Effector memory CD8-positive, alpha-beta T cell (primary cell): ENCODE data around the gene TBCCD1.
"Not testable (repeated sequence)": the region's sequence is repeated elsewhere in the genome, so short reads cannot be mapped to it uniquely, and the experiment has no call there.

Experiments used
- ATAC-seq: fragments of 150-1000 bp; cut with Tn5 transposase; replicated peaks from 2 replicates; pipeline ENCODE4 v1.10.0; 2021; ENCODE audit warnings: mild to moderate bottlenecking, moderate library complexity
- DNase-seq, 3 experiments: peaks; one replicate each; pipeline ENCODE4 v3.0.0; 2021
- H3K27ac Mint-ChIP-seq, 2 donors: one replicate each; pipeline ENCODE4 v1.8.0; 2022; ENCODE audit warnings: mild to moderate bottlenecking in 2 of 2, mixed read lengths in 2 of 2, moderate library complexity in 2 of 2
- H3K27me3 Mint-ChIP-seq, 2 donors: one replicate each; pipeline ENCODE4 v1.8.0; 2022; ENCODE audit warnings: mixed read lengths in 2 of 2
- H3K36me3 Mint-ChIP-seq: one replicate; pipeline ENCODE4 v1.8.0; 2022; ENCODE audit warnings: mild to moderate bottlenecking, moderate library complexity, mixed read lengths; ENCODE audit not compliant: insufficient read depth
- H3K4me1 Mint-ChIP-seq, 2 donors: one replicate each; pipeline ENCODE4 v1.8.0; 2022; ENCODE audit warnings: low read depth in 2 of 2, mixed read lengths in 2 of 2
- H3K4me3 Mint-ChIP-seq, 2 donors: one replicate each; pipeline ENCODE4 v1.8.0; 2022; ENCODE audit warnings: mild to moderate bottlenecking in 2 of 2, mixed read lengths in 2 of 2, moderate library complexity in 2 of 2
- H3K9me3 Mint-ChIP-seq, 2 donors: one replicate each; pipeline ENCODE4 v1.8.0; 2022; ENCODE audit warnings: mixed read lengths in 2 of 2

Gene TBCCD1

GRCh38 chr3:186569361-186569760 is 2.2 kb upstream of the TBCCD1 start:
- ATAC-seq, H3K9me3 Mint-ChIP-seq, H3K27me3 Mint-ChIP-seq, DNase-seq: not testable (repeated sequence)
- Mint-ChIP-seq H3K36me3 (peaks cover 51% of the 10 kb centered on the region), H3K4me3 (peak overlapping the region; percentile 90 to 96), H3K27ac (peak overlapping the region; percentile 98 to 99), H3K4me1 (peaks cover 28 to 42% of the 10 kb centered on the region in 2 donors)

- peak overlapping the region; percentile 94 for H3K27ac Mint-ChIP-seq
- H3K9me3 Mint-ChIP-seq, result no peaks in the 10 kb centered on the region
- DNase-seq (no peak), ATAC-seq (no peak)
- peaks cover 32% of the 10 kb centered on the region for H3K36me3 Mint-ChIP-seq
- H3K27me3 Mint-ChIP-seq, result no peaks in the 10 kb centered on the region
- H3K4me3 Mint-ChIP-seq, result peak overlapping the region; percentile 90 to 91
- H3K4me1 Mint-ChIP-seq, result peaks cover 30 to 58% of the 10 kb centered on the region in 2 donors
Observed at GRCh38 chr3:186566772-186567071, 417 bp downstream of the TBCCD1 start.

- Mint-ChIP-seq H3K4me3 (peak overlapping the region in 1 of 2 donors; percentile 2), H3K4me1 (peaks cover 23 to 60% of the 10 kb centered on the region in 2 donors), H3K9me3 (no peaks in the 10 kb centered on the region), H3K27me3 (no peaks in the 10 kb centered on the region), H3K27ac (peak overlapping the region in 1 of 2 donors; percentile 85), H3K36me3 (peaks cover 21% of the 10 kb centered on the region)
- no peak for DNase-seq
- ATAC-seq, result no peak
Observed at GRCh38 chr3:186564586-186564985, 2.6 kb downstream of the TBCCD1 start.

GRCh38 chr3:186552408-186553031 is 14.6 kb downstream of the TBCCD1 start:
- H3K27ac Mint-ChIP-seq, result no peak overlapping the region
- ATAC-seq, result no peak
- no peaks in the 10 kb centered on the region for H3K27me3 Mint-ChIP-seq
- no peaks in the 10 kb centered on the region for H3K9me3 Mint-ChIP-seq
- peaks cover 61% of the 10 kb centered on the region for H3K36me3 Mint-ChIP-seq
- DNase-seq, result no peak
- H3K4me1 Mint-ChIP-seq, result no peaks in the 10 kb centered on the region
- H3K4me3 Mint-ChIP-seq, result no peak overlapping the region

GRCh38 chr3:186551387-186551786 is 15.8 kb downstream of the TBCCD1 start:
- H3K27ac Mint-ChIP-seq, result no peak overlapping the region
- peaks cover 68% of the 10 kb centered on the region for H3K36me3 Mint-ChIP-seq
- H3K4me3 Mint-ChIP-seq, result no peak overlapping the region
- DNase-seq (no peak), ATAC-seq (no peak)
- no peaks in the 10 kb centered on the region for H3K4me1 Mint-ChIP-seq
- no peaks in the 10 kb centered on the region for H3K27me3 Mint-ChIP-seq
- no peaks in the 10 kb centered on the region for H3K9me3 Mint-ChIP-seq

GRCh38 chr3:186549497-186549896 is 17.6 kb downstream of the TBCCD1 start:
- Mint-ChIP-seq H3K36me3 (peaks cover 65% of the 10 kb centered on the region), H3K9me3 (no peaks in the 10 kb centered on the region), H3K27me3 (no peaks in the 10 kb centered on the region), H3K27ac (no peak overlapping the region), H3K4me1 (no peaks in the 10 kb centered on the region), H3K4me3 (no peak overlapping the region)
- no peak for ATAC-seq
- DNase-seq, result no peak

GRCh38 chr3:186544281-186544680 is 22.9 kb downstream of the TBCCD1 start, which contains the start of gene CRYGS:
Gene CRYGS (minus strand): TSS chr3:186544380. CDS start chr3:186544326, 54 bp downstream.
- H3K27ac Mint-ChIP-seq, result no peak within 1 kb of the TSS
- H3K4me1 Mint-ChIP-seq, result peaks cover 3 to 8% of the 10 kb centered on the region in 2 donors
- DNase-seq, result no peak

GRCh38 chr3:186540835-186541226 is 26.3 kb downstream of the TBCCD1 start:
- Mint-ChIP-seq H3K27me3 (no peaks in the 10 kb centered on the region), H3K4me1 (peaks cover 3 to 8% of the 10 kb centered on the region in 2 donors), H3K36me3 (peaks cover 12% of the 10 kb centered on the region), H3K4me3 (no peak overlapping the region), H3K9me3 (no peaks in the 10 kb centered on the region), H3K27ac (no peak overlapping the region)
- ATAC-seq (no peak), DNase-seq (no peak)

More at GRCh38 chr3:186544281-186544680, 22.9 kb downstream of the TBCCD1 start, which contains the start of gene CRYGS:
- Mint-ChIP-seq H3K9me3 (no peaks in the 10 kb centered on the region), H3K4me3 (no peak within 1 kb of the TSS), H3K27me3 (no peaks in the 10 kb centered on the region), H3K36me3 (peaks cover 44% of the 10 kb centered on the region)
- ATAC-seq, result no peak

- Mint-ChIP-seq H3K4me3 (no peak overlapping the region), H3K9me3 (no peaks in the 10 kb centered on the region)
Observed at GRCh38 chr3:186540221-186540834, 26.8 kb downstream of the TBCCD1 start.

GRCh38 chr3:186538779-186539178 is 28.4 kb downstream of the TBCCD1 start:
- ATAC-seq, result no peak
- H3K4me3 Mint-ChIP-seq, result no peak overlapping the region
- H3K4me1 Mint-ChIP-seq, result peaks cover 15 to 21% of the 10 kb centered on the region in 2 donors
- DNase-seq, result no peak
- H3K36me3 Mint-ChIP-seq, result peaks cover 8% of the 10 kb centered on the region
- H3K27ac Mint-ChIP-seq, result no peak overlapping the region
- H3K9me3 Mint-ChIP-seq, result no peaks in the 10 kb centered on the region
- no peaks in the 10 kb centered on the region for H3K27me3 Mint-ChIP-seq

More at GRCh38 chr3:186540221-186540834, 26.8 kb downstream of the TBCCD1 start:
- peaks cover 12% of the 10 kb centered on the region for H3K36me3 Mint-ChIP-seq
- H3K27ac Mint-ChIP-seq, result no peak overlapping the region
- ATAC-seq (peak; percentile 99), DNase-seq (peak; percentile 83 to 86 (median 85))
- peaks cover 3 to 8% of the 10 kb centered on the region in 2 donors for H3K4me1 Mint-ChIP-seq
- H3K27me3 Mint-ChIP-seq, result no peaks in the 10 kb centered on the region

- no peaks in the 10 kb centered on the region for H3K36me3 Mint-ChIP-seq
- no peaks in the 10 kb centered on the region for H3K9me3 Mint-ChIP-seq
- H3K4me3 Mint-ChIP-seq, result no peak overlapping the region
- DNase-seq (no peak), ATAC-seq (no peak)
- H3K4me1 Mint-ChIP-seq, result peaks cover 17 to 27% of the 10 kb centered on the region in 2 donors
- peak overlapping the region; percentile 8 to 61 for H3K27ac Mint-ChIP-seq
- no peaks in the 10 kb centered on the region for H3K27me3 Mint-ChIP-seq
Observed at GRCh38 chr3:186536883-186537844, 30.0 kb downstream of the TBCCD1 start.

GRCh38 chr3:186534113-186534669 is 32.9 kb downstream of the TBCCD1 start:
- no peaks in the 10 kb centered on the region for H3K27me3 Mint-ChIP-seq
- H3K4me3 Mint-ChIP-seq, result peak overlapping the region; percentile 25 to 46
- no peaks in the 10 kb centered on the region for H3K9me3 Mint-ChIP-seq
- peaks cover 14 to 19% of the 10 kb centered on the region in 2 donors for H3K4me1 Mint-ChIP-seq
- no peaks in the 10 kb centered on the region for H3K36me3 Mint-ChIP-seq
- H3K27ac Mint-ChIP-seq, result peak overlapping the region; percentile 62 to 92
- peak; percentile 96 for ATAC-seq
- peak; percentile 12 to 36 (median 32) for DNase-seq

- H3K4me1 Mint-ChIP-seq, result peaks cover 14 to 19% of the 10 kb centered on the region in 2 donors
- ATAC-seq, result no peak
- DNase-seq, result no peak
- no peaks in the 10 kb centered on the region for H3K27me3 Mint-ChIP-seq
- H3K9me3 Mint-ChIP-seq, result no peaks in the 10 kb centered on the region
- no peak overlapping the region for H3K27ac Mint-ChIP-seq
- H3K36me3 Mint-ChIP-seq, result no peaks in the 10 kb centered on the region
- no peak overlapping the region for H3K4me3 Mint-ChIP-seq
Observed at GRCh38 chr3:186532598-186533072, 34.5 kb downstream of the TBCCD1 start.
